Panc1 (cell line): ENCODE results near the gene STAB2. TPM values are rescaled to one million over a fixed set of nuclear protein-coding genes. Genes with fewer than 3 reads are reported as not detected.

Experiments used
- ATAC-seq: fragments of 200-7000 bp; cut with Tn5 transposase; 2 replicates; pipeline ENCODE4 v1.9.1; 2020; ENCODE audit warnings: mild to moderate bottlenecking, moderate library complexity
- BruUV-seq: library from RNA; stranded (reverse); fragments of 400-500 nt; replicated peaks from 2 replicates; lab custom pipeline; 2021; lab: Mats Ljungman, UMichigan
- CTCF ChIA-PET: fragments of 300-600 bp; sonication (Branson Sonifier 250); formaldehyde crosslinking; loops from one replicate; lab custom pipeline; 2022; ENCODE audit warnings: antibody characterized with exemption; lab: Charles Lee
- POLR2A ChIA-PET: fragments of 300-600 bp; sonication (Branson Sonifier 250); formaldehyde crosslinking; loops from one replicate; lab custom pipeline; 2022; ENCODE audit warnings: antibody characterized with exemption; lab: Charles Lee
- DNase-seq: peaks from one replicate; pipeline ENCODE4 v3.0.0-alpha.2; 2010; ENCODE audit warnings: low read depth, low spot score
- H3K27ac ChIP-seq: 2 replicates; pipeline ENCODE4 v1.5.1; 2011; ENCODE audit warnings: mild to moderate bottlenecking, low read length, inconsistent platforms
- H3K27me3 ChIP-seq: fragments of 200-500 bp; sonication (Bioruptor generic); 2 replicates; pipeline ENCODE4 v1.6.0; 2014; ENCODE audit warnings: low read length, inconsistent platforms; ENCODE audit not compliant: control insufficient read depth, insufficient read depth
- H3K36me3 ChIP-seq: fragments of 200-500 bp; sonication (Bioruptor generic); 2 replicates; pipeline ENCODE4 v1.5.1; 2014; ENCODE audit warnings: inconsistent platforms, mild to moderate bottlenecking, low read length, moderate library complexity; ENCODE audit not compliant: control insufficient read depth, insufficient read depth
- H3K4me1 ChIP-seq: 2 replicates; pipeline ENCODE4 v1.5.1; 2011; ENCODE audit warnings: inconsistent platforms, mild to moderate bottlenecking, low read length, moderate library complexity; ENCODE audit not compliant: control insufficient read depth, insufficient read depth
- H3K4me3 ChIP-seq, 2 experiments: 2 replicates each; pipeline ENCODE4 v1.5.1; 2011 to 2012; ENCODE audit warnings: low read depth in 2 of 2, low read length in 2 of 2, mild to moderate bottlenecking in 2 of 2, inconsistent platforms in 1 of 2, moderate library complexity in 1 of 2
- H3K9me3 ChIP-seq: fragments of 200-500 bp; sonication (Bioruptor generic); 2 replicates; pipeline ENCODE4 v1.5.1; 2014; ENCODE audit warnings: low read depth, mild to moderate bottlenecking, inconsistent platforms, low read length, moderate library complexity; ENCODE audit not compliant: control insufficient read depth, insufficient read depth
- POLR2AphosphoS5 ChIP-seq: IDR thresholded peaks from 2 replicates; pipeline ENCODE4 v1.6.1; 2012; ENCODE audit warnings: mild to moderate bottlenecking, low read depth, low read length, moderate library complexity
- SIN3A ChIP-seq: IDR thresholded peaks from 2 replicates; pipeline ENCODE4 v1.6.1; 2012; ENCODE audit warnings: low read depth, mild to moderate bottlenecking, low read length, moderate library complexity, borderline replicate concordance; ENCODE audit not compliant: insufficient read depth
- TCF7L2 ChIP-seq: IDR thresholded peaks from 2 replicates; pipeline ENCODE4 v1.6.1; 2011; ENCODE audit warnings: mild to moderate bottlenecking, low read depth, low read length, inconsistent platforms
- in situ Hi-C: cut with HindIII; loops from 2 replicates; pipeline ENCODE4 v1.10.0; 2016; ENCODE audit warnings: low sequenced_read_pairs, low pct_unique_long_range_greater_than_20kb
- intact Hi-C: fragments of 100-400 bp; cut with micrococcal nuclease; formaldehyde crosslinking; loops from one replicate; pipeline ENCODE4 v1.10.0; 2022; ENCODE audit not compliant: unreplicated experiment
- total RNA-seq: library from RNA; stranded (reverse); gene quantifications from one replicate; pipeline ENCODE4 v1.2.1, GENCODE V29; 2021; ENCODE audit not compliant: unreplicated experiment
- TF ChIP-seq, protein P1 (sequence below): fragments of 450-650 bp; IDR thresholded peaks from 2 replicates; pipeline ENCODE4 v1.5.1; 2017; ENCODE audit warnings: mild to moderate bottlenecking
- TF ChIP-seq, protein P2 (sequence below), 2 experiments: IDR thresholded peaks; 2 replicates each; pipeline ENCODE4 v1.6.1; 2011 to 2012; ENCODE audit warnings: low read depth in 2 of 2, control low read depth in 1 of 2, low read length in 1 of 2, mild to moderate bottlenecking in 1 of 2, moderate library complexity in 1 of 2; ENCODE audit not compliant: insufficient read depth in 1 of 2

The STAB2 gene
- total RNA-seq, 1 experiment from 2014 or later, result not detected

DNA sequence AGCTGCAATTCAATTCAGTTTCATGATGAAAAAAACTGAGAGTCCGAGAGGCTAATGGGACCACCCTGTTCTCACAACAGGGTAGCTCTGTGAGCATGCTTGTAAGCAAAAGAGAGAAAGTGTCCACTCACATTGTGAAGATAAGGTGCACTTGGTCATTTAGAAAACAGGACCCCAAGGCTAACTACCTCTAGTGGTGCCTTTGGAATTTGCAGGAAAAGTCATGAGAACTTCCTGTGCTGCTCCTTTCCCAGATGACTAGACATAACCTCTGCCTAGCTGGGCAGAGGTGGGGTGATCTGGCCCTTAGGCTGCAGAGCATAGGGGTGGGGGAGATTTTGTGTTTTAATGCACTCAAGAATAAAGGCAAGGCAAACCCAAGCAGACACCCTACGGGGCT lies 118.9 kb downstream of the STAB2 start:
- peak; percentile 71; the same call in 1 of the 2 replicates for ATAC-seq
- ChIA-PET POLR2A (no interaction called here), CTCF (no interaction called here)
- H3K27me3 ChIP-seq, result peaks cover 24% of the 10 kb centered on the region
- H3K4me3 ChIP-seq, result no peak overlapping the region
- intact Hi-C loops, result no loop called here
- no peaks in the 10 kb centered on the region for H3K4me1 ChIP-seq
- TF ChIP-seq TCF7L2, result no peak
- TF ChIP-seq, protein P1, sequence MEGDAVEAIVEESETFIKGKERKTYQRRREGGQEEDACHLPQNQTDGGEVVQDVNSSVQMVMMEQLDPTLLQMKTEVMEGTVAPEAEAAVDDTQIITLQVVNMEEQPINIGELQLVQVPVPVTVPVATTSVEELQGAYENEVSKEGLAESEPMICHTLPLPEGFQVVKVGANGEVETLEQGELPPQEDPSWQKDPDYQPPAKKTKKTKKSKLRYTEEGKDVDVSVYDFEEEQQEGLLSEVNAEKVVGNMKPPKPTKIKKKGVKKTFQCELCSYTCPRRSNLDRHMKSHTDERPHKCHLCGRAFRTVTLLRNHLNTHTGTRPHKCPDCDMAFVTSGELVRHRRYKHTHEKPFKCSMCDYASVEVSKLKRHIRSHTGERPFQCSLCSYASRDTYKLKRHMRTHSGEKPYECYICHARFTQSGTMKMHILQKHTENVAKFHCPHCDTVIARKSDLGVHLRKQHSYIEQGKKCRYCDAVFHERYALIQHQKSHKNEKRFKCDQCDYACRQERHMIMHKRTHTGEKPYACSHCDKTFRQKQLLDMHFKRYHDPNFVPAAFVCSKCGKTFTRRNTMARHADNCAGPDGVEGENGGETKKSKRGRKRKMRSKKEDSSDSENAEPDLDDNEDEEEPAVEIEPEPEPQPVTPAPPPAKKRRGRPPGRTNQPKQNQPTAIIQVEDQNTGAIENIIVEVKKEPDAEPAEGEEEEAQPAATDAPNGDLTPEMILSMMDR, result peak; percentile 54
- TF ChIP-seq, protein P2, sequence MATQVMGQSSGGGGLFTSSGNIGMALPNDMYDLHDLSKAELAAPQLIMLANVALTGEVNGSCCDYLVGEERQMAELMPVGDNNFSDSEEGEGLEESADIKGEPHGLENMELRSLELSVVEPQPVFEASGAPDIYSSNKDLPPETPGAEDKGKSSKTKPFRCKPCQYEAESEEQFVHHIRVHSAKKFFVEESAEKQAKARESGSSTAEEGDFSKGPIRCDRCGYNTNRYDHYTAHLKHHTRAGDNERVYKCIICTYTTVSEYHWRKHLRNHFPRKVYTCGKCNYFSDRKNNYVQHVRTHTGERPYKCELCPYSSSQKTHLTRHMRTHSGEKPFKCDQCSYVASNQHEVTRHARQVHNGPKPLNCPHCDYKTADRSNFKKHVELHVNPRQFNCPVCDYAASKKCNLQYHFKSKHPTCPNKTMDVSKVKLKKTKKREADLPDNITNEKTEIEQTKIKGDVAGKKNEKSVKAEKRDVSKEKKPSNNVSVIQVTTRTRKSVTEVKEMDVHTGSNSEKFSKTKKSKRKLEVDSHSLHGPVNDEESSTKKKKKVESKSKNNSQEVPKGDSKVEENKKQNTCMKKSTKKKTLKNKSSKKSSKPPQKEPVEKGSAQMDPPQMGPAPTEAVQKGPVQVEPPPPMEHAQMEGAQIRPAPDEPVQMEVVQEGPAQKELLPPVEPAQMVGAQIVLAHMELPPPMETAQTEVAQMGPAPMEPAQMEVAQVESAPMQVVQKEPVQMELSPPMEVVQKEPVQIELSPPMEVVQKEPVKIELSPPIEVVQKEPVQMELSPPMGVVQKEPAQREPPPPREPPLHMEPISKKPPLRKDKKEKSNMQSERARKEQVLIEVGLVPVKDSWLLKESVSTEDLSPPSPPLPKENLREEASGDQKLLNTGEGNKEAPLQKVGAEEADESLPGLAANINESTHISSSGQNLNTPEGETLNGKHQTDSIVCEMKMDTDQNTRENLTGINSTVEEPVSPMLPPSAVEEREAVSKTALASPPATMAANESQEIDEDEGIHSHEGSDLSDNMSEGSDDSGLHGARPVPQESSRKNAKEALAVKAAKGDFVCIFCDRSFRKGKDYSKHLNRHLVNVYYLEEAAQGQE (IDR thresholded peaks at IDR 0.05; ENCODE audit: insufficient read depth in 1 of 2, low read depth in 2 of 2, low read length in 1 of 2), result no peak
- no peak for TF ChIP-seq SIN3A
- no peak for TF ChIP-seq POLR2AphosphoS5
- BruUV-seq, result no TSS peak
- DNase-seq, result no peak
- H3K27ac ChIP-seq, result no peak overlapping the region
- in situ Hi-C loops, result no loop called here
- no peaks in the 10 kb centered on the region for H3K36me3 ChIP-seq
- no peaks in the 10 kb centered on the region for H3K9me3 ChIP-seq

DNA sequence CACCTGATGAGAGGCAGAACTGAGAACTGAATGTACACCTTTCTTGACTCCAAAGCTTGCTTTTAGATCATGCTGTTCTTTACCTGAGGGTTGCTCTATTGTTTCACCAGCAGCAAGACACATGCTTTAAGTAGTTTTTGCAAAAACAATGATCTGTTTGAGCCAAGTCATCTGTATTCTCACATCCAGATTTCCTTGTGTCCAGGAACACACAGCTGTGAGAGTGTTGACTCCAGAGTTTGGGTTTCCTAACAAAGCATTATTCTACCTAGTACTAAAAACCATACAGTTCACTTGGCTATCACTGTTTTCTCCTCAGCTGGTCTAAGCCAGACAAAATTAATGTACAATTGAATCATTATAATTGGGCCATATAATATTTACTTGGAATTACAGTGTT lies 120.4 kb downstream of the STAB2 start:
- no peak overlapping the region for H3K27ac ChIP-seq
- no peak overlapping the region for H3K4me3 ChIP-seq
- intact Hi-C loops (no loop called here), in situ Hi-C loops (no loop called here)
- ATAC-seq (no peak), DNase-seq (no peak)
- no TSS peak for BruUV-seq
- ChIA-PET POLR2A (no interaction called here), CTCF (no interaction called here)
- H3K9me3 ChIP-seq, result no peaks in the 10 kb centered on the region
- H3K4me1 ChIP-seq, result no peaks in the 10 kb centered on the region
- TF ChIP-seq, protein P2 (IDR thresholded peaks at IDR 0.05; ENCODE audit: insufficient read depth in 1 of 2, low read depth in 2 of 2, low read length in 1 of 2), result no peak
- TF ChIP-seq, protein P1, result no peak
- TF ChIP-seq TCF7L2 (no peak), SIN3A (no peak), POLR2AphosphoS5 (no peak)
- H3K27me3 ChIP-seq, result peaks cover 25% of the 10 kb centered on the region
- H3K36me3 ChIP-seq, result no peaks in the 10 kb centered on the region
